ENCODE results near the gene VAPB.

The VAPB gene

DNA sequence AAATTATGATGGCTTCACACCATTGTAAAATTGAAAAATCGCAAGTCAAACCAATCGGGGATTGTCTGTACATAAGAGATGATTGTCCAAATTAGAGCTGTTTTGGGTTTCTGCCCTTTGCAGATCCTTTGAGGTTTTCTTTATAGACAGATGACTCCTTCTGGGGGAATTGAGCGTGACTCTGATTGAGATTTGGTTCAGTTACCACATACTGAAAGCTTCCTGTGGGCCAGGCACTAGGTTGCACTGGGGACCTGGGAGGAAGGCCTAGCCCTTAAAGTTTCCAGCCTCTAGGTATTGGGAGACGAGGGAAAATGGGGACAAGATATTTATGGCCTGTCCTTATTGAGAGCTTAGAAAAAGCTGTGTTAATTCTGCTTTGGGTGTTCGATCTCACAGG, 9.2 kb downstream of the VAPB start:
- peaks cover 52% of the 10 kb centered on the region for H3K36me3 ChIP-seq (ENCODE audit: low read depth)
- H3K9me3 ChIP-seq (ENCODE audit: severe bottlenecking) = no peaks in the 10 kb centered on the region
- DNase-seq (ENCODE audit: low spot score) (no peak), ATAC-seq (ENCODE audit: low read depth) (no peak)
- no peaks in the 10 kb centered on the region for H3K27me3 ChIP-seq (ENCODE audit: insufficient read depth, poor library complexity, severe bottlenecking)
- H3K4me3 ChIP-seq (ENCODE audit: severe bottlenecking) = no peak overlapping the region
- TF ChIP-seq, protein P1, sequence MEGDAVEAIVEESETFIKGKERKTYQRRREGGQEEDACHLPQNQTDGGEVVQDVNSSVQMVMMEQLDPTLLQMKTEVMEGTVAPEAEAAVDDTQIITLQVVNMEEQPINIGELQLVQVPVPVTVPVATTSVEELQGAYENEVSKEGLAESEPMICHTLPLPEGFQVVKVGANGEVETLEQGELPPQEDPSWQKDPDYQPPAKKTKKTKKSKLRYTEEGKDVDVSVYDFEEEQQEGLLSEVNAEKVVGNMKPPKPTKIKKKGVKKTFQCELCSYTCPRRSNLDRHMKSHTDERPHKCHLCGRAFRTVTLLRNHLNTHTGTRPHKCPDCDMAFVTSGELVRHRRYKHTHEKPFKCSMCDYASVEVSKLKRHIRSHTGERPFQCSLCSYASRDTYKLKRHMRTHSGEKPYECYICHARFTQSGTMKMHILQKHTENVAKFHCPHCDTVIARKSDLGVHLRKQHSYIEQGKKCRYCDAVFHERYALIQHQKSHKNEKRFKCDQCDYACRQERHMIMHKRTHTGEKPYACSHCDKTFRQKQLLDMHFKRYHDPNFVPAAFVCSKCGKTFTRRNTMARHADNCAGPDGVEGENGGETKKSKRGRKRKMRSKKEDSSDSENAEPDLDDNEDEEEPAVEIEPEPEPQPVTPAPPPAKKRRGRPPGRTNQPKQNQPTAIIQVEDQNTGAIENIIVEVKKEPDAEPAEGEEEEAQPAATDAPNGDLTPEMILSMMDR (IDR thresholded peaks at IDR 0.05; ENCODE audit: poor library complexity, severe bottlenecking) = no peak
- H3K27ac ChIP-seq (ENCODE audit: poor library complexity, severe bottlenecking) = no peak overlapping the region
- peaks cover 36% of the 10 kb centered on the region for H3K4me1 ChIP-seq (ENCODE audit: insufficient read depth, poor library complexity, severe bottlenecking)

GRCh38 chr20:58399926-58400325, 10.9 kb downstream of the VAPB start:
- DNase-seq (ENCODE audit: low spot score) (no peak), ATAC-seq (ENCODE audit: low read depth) (no peak)
- TF ChIP-seq, protein P1 (IDR thresholded peaks at IDR 0.05; ENCODE audit: poor library complexity, severe bottlenecking) = no peak
- Histone ChIP-seq H3K27me3 (ENCODE audit: insufficient read depth, poor library complexity, severe bottlenecking) (no peaks in the 10 kb centered on the region), H3K4me3 (ENCODE audit: severe bottlenecking) (no peak overlapping the region), H3K36me3 (ENCODE audit: low read depth) (peaks cover 36% of the 10 kb centered on the region), H3K27ac (ENCODE audit: poor library complexity, severe bottlenecking) (no peak overlapping the region), H3K4me1 (ENCODE audit: insufficient read depth, poor library complexity, severe bottlenecking) (peaks cover 29% of the 10 kb centered on the region), H3K9me3 (ENCODE audit: severe bottlenecking) (no peaks in the 10 kb centered on the region)

GRCh38 chr20:58401162-58401561, 12.1 kb downstream of the VAPB start:
- no peaks in the 10 kb centered on the region for H3K27me3 ChIP-seq (ENCODE audit: insufficient read depth, poor library complexity, severe bottlenecking)

GRCh38 chr20:58402305-58402704, 13.3 kb downstream of the VAPB start:
- Histone ChIP-seq H3K9me3 (ENCODE audit: severe bottlenecking) (no peaks in the 10 kb centered on the region), H3K27me3 (ENCODE audit: insufficient read depth, poor library complexity, severe bottlenecking) (no peaks in the 10 kb centered on the region), H3K4me3 (ENCODE audit: severe bottlenecking) (no peak overlapping the region), H3K27ac (ENCODE audit: poor library complexity, severe bottlenecking) (peak overlapping the region; percentile 0), H3K4me1 (ENCODE audit: insufficient read depth, poor library complexity, severe bottlenecking) (peaks cover 42% of the 10 kb centered on the region), H3K36me3 (ENCODE audit: low read depth) (peaks cover 21% of the 10 kb centered on the region)
- DNase-seq (ENCODE audit: low spot score) (no peak), ATAC-seq (ENCODE audit: low read depth) (peak; percentile 40)
- TF ChIP-seq, protein P1 (IDR thresholded peaks at IDR 0.05; ENCODE audit: poor library complexity, severe bottlenecking) = no peak

More at GRCh38 chr20:58401162-58401561, 12.1 kb downstream of the VAPB start:
- no peak overlapping the region for H3K27ac ChIP-seq (ENCODE audit: poor library complexity, severe bottlenecking)
- no peak overlapping the region for H3K4me3 ChIP-seq (ENCODE audit: severe bottlenecking)
- no peak for ATAC-seq (ENCODE audit: low read depth)
- no peaks in the 10 kb centered on the region for H3K9me3 ChIP-seq (ENCODE audit: severe bottlenecking)
- peaks cover 34% of the 10 kb centered on the region for H3K4me1 ChIP-seq (ENCODE audit: insufficient read depth, poor library complexity, severe bottlenecking)
- TF ChIP-seq, protein P1 (IDR thresholded peaks at IDR 0.05; ENCODE audit: poor library complexity, severe bottlenecking) = no peak
- H3K36me3 ChIP-seq (ENCODE audit: low read depth) = peaks cover 26% of the 10 kb centered on the region
- no peak for DNase-seq (ENCODE audit: low spot score)

DNA sequence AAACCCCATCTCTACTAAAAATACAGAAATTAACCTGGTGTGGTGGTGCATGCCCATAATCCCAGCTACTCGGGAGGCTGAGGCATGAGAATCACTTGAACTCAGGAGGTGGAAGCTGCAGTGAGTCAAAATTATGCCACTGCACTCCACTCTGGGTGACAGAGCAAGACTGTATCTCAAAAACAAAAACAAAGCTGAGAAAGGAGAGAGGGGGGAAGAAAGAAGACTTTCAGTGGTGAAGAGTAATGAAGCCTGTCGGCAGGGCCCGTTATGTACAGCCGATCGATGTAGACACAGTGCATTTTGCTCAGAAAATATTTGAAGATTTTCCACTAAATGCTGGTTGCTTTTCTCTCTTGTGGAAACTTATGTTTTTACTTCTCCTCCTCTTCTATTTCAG, 13.8 kb downstream of the VAPB start:
- Histone ChIP-seq H3K27me3 (ENCODE audit: insufficient read depth, poor library complexity, severe bottlenecking) (no peaks in the 10 kb centered on the region), H3K27ac (ENCODE audit: poor library complexity, severe bottlenecking) (peak overlapping the region; percentile 0), H3K4me3 (ENCODE audit: severe bottlenecking) (no peak overlapping the region), H3K4me1 (ENCODE audit: insufficient read depth, poor library complexity, severe bottlenecking) (peaks cover 47% of the 10 kb centered on the region), H3K9me3 (ENCODE audit: severe bottlenecking) (no peaks in the 10 kb centered on the region), H3K36me3 (ENCODE audit: low read depth) (peaks cover 18% of the 10 kb centered on the region)
- TF ChIP-seq, protein P1 (IDR thresholded peaks at IDR 0.05; ENCODE audit: poor library complexity, severe bottlenecking) = no peak
- no peak for ATAC-seq (ENCODE audit: low read depth)
- no peak for DNase-seq (ENCODE audit: low spot score)

Data from RWPE2 (cell line).